IMR-90 (cell line): ENCODE data around the gene SPATA18.
"Not testable (repeated sequence)": the region's sequence is repeated elsewhere in the genome, so short reads cannot be mapped to it uniquely, and the experiment has no call there.

Experiments
- CTCF ChIP-seq: conservative IDR thresholded peaks from 2 replicates; pipeline ENCODE4 v1.5.1; 2012; ENCODE audit warnings: mild to moderate bottlenecking, low read depth, low read length, improper control_type of control experiment
- NFE2L2 ChIP-seq: fragments of 150-350 bp; IDR thresholded peaks from 2 replicates; pipeline ENCODE4 v1.6.1; 2016; ENCODE audit warnings: low read depth, mild to moderate bottlenecking, low read length

DNA sequence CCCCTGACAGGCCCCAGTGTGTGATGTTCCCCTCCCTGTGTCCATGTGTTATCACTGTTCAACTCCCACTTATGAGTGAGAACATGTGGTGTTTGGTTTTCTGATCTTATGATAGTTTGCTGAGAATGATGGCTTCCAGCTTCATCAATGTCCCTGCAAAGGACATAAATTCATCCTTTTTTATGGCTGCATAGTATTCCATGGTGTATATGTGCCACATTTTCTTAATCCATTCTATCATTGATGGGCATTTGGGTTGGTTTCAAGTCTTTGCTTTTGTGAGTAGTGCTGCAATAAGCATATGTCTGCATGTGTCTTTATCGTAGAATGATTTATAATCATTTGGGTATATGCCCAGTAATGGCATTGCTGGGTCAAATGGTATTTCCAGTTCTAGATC is 35.3 kb downstream of the SPATA18 start:
- not testable (repeated sequence) for TF ChIP-seq NFE2L2, CTCF
